Liver (tissue), 9 donors: ENCODE data around the gene LEKR1. TPM values are rescaled to one million over a fixed set of nuclear protein-coding genes. Genes with fewer than 3 reads are reported as not detected.
"Not testable (repeated sequence)": the region's sequence is repeated elsewhere in the genome, so short reads cannot be mapped to it uniquely, and the experiment has no call there.

Experiments used
- DNase-seq: peaks from one replicate; pipeline ENCODE4 v3.0.0-alpha.2; 2017; ENCODE audit warnings: low spot score
- H3K27ac ChIP-seq, 2 donors: one replicate each; pipeline ENCODE4 v1.7.0; 2013; ENCODE audit warnings: inconsistent platforms in 2 of 2, low read length in 2 of 2, control low read depth in 1 of 2, low read depth in 1 of 2, mild to moderate bottlenecking in 1 of 2
- H3K27me3 ChIP-seq, 4 donors: one replicate each; pipeline versions ENCODE4 v1.6.1 to v1.7.0; 2013; ENCODE audit warnings: low read length in 3 of 4, inconsistent platforms in 1 of 4, mild to moderate bottlenecking in 1 of 4, moderate library complexity in 1 of 4; ENCODE audit not compliant: control insufficient read depth in 4 of 4, insufficient read depth in 4 of 4
- H3K36me3 ChIP-seq, 4 donors: one replicate each; pipeline versions ENCODE4 v1.6.1 to v1.7.0; 2013; ENCODE audit warnings: low read length in 3 of 4, mild to moderate bottlenecking in 3 of 4, low read depth in 1 of 4, moderate library complexity in 1 of 4; ENCODE audit not compliant: control insufficient read depth in 4 of 4, insufficient read depth in 3 of 4
- H3K4me1 ChIP-seq, 4 donors: one replicate each; pipeline versions ENCODE4 v1.6.1 to v1.7.0; 2013; ENCODE audit warnings: low read length in 3 of 4, mild to moderate bottlenecking in 3 of 4, moderate library complexity in 1 of 4; ENCODE audit not compliant: control insufficient read depth in 4 of 4, insufficient read depth in 4 of 4
- H3K4me3 ChIP-seq, 3 donors: one replicate each; pipeline versions ENCODE4 v1.6.1 to v1.7.0; 2013; ENCODE audit warnings: low read length in 3 of 3, control low read depth in 1 of 3, low read depth in 1 of 3, mild to moderate bottlenecking in 1 of 3
- H3K9ac ChIP-seq, 2 donors: one replicate each; pipeline ENCODE4 v1.7.0; 2013; ENCODE audit warnings: low read length in 2 of 2, mild to moderate bottlenecking in 2 of 2, moderate library complexity in 2 of 2, control low read depth in 1 of 2, low read depth in 1 of 2
- H3K9me3 ChIP-seq, 4 donors: one replicate each; pipeline versions ENCODE4 v1.6.1 to v1.7.0; 2013; ENCODE audit warnings: low read length in 3 of 4; ENCODE audit not compliant: control insufficient read depth in 4 of 4
- ATF3 ChIP-seq: IDR thresholded peaks from 2 replicates; pipeline ENCODE4 v1.6.1; 2016; ENCODE audit warnings: antibody characterized with exemption
- CTCF ChIP-seq: fragments of 150-350 bp; IDR thresholded peaks from 2 replicates; pipeline ENCODE4 v1.5.1; 2017; ENCODE audit warnings: improper control_type of control experiment, low read depth, low read length; ENCODE audit not compliant: missing input control
- EGR1 ChIP-seq, 2 donors: IDR thresholded peaks; 2 replicates each; pipeline ENCODE4 v1.6.1; 2016 to 2018; ENCODE audit warnings: antibody characterized with exemption in 2 of 2, low read depth in 2 of 2
- FOXA2 ChIP-seq: IDR thresholded peaks from 2 replicates; pipeline ENCODE4 v1.6.1; 2016; ENCODE audit warnings: antibody characterized with exemption
- GABPA ChIP-seq, 2 donors: IDR thresholded peaks in 1 of 2; conservative IDR thresholded peaks in 1 of 2; 2 replicates each; pipeline ENCODE4 v1.6.1; 2016; ENCODE audit warnings: antibody characterized with exemption in 2 of 2, mild to moderate bottlenecking in 1 of 2, moderate library complexity in 1 of 2
- HNF4A ChIP-seq, 2 donors: conservative IDR thresholded peaks; 2 replicates each; pipeline ENCODE4 v1.6.1; 2016; ENCODE audit warnings: antibody characterized with exemption in 2 of 2, mild to moderate bottlenecking in 2 of 2
- HNF4G ChIP-seq: IDR thresholded peaks from 2 replicates; pipeline ENCODE4 v1.6.1; 2016; ENCODE audit warnings: antibody characterized with exemption
- JUND ChIP-seq, 2 donors: IDR thresholded peaks; 2 replicates each; pipeline ENCODE4 v1.6.1; 2016; ENCODE audit warnings: antibody characterized with exemption in 2 of 2
- NR2F2 ChIP-seq: IDR thresholded peaks from 2 replicates; pipeline ENCODE4 v1.6.1; 2016; ENCODE audit warnings: antibody characterized with exemption
- RAD21 ChIP-seq, 2 donors: IDR thresholded peaks; 2 replicates each; pipeline ENCODE4 v1.6.1; 2016; ENCODE audit warnings: antibody characterized with exemption in 2 of 2, mild to moderate bottlenecking in 2 of 2
- RXRA ChIP-seq, 2 donors: IDR thresholded peaks; 2 replicates each; pipeline ENCODE4 v1.6.1; 2017 to 2018; ENCODE audit warnings: antibody characterized with exemption in 2 of 2, mild to moderate bottlenecking in 1 of 2
- SP1 ChIP-seq: IDR thresholded peaks from 2 replicates; pipeline ENCODE4 v1.6.1; 2018; ENCODE audit warnings: antibody characterized with exemption, mild to moderate bottlenecking
- TAF1 ChIP-seq: conservative IDR thresholded peaks from 2 replicates; pipeline ENCODE4 v1.6.1; 2016; ENCODE audit warnings: antibody characterized with exemption, mild to moderate bottlenecking
- YY1 ChIP-seq: IDR thresholded peaks from 2 replicates; pipeline ENCODE4 v1.6.1; 2016; ENCODE audit warnings: antibody characterized with exemption, mild to moderate bottlenecking
- ZBTB33 ChIP-seq: IDR thresholded peaks from 2 replicates; pipeline ENCODE4 v1.6.1; 2016; ENCODE audit warnings: antibody characterized with exemption
- WGBS: extraction: QIAGEN DNeasy Blood & Tissue Kit; methylation state at CpG from one replicate; pipeline ENCODE4 v1.1.7; 2013; 5-methylcytosine and 5-hydroxymethylcytosine counted together
- polyA plus RNA-seq, 2 donors: library from polyadenylated mRNA; stranded (reverse) in 1 of 2; unstranded in 1 of 2; fragments of 200-250 nt in 1 of 2; fragments of >200 nt in 1 of 2; fragmentation: Nextera tagmentation in 1 of 2; extraction: Ambion mirVana in 1 of 2; gene quantifications; one replicate each; pipeline versions ENCODE4 v1.2.1 to v1.2.3, GENCODE V29; 2013 to 2015
- total RNA-seq, 2 donors: library from RNA; depleted of rRNA; stranded (reverse); fragments of >200 nt; gene quantifications; one replicate each; pipeline ENCODE4 v1.2.3, GENCODE V29; 2014
- TF ChIP-seq, protein P1 (sequence below): IDR thresholded peaks from 2 replicates; pipeline ENCODE4 v1.6.1; 2016; ENCODE audit warnings: antibody characterized with exemption
- TF ChIP-seq, protein P2 (sequence below): IDR thresholded peaks from 2 replicates; pipeline ENCODE4 v1.6.1; 2016; ENCODE audit warnings: antibody characterized with exemption, mild to moderate bottlenecking
- donor health status: healthy.
- donor health status: healthy.
- donor health status: healthy.
- donor health status: healthy.
- donor health status: healthy.

Gene LEKR1
- total and polyA plus RNA-seq, 4 donors, result 0.19 to 0.72 (median 0.44) TPM

DNA sequence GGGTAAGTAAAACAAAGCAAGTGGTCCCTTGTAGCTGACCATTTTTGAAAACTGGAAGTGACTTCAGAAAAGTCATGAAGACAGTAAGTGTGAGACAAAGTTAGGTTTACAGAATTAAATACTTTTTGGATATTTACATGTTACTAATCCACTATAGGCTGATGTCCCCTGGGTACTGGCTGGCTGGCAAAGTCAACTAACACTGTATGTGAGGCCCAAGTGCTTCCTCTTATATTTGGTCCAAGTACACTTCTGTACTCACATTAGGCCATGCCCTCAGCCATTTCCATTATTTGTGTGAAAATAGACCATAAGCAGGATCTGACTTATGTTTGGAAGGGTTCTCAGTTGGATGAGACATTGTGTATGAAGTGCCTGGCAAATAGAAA lies 5.5 kb upstream of the LEKR1 start:
- no peak for DNase-seq
- H3K9me3 ChIP-seq, result no peaks in the 10 kb centered on the region
- H3K27ac ChIP-seq, result no peak overlapping the region
- H3K36me3 ChIP-seq, result no peaks in the 10 kb centered on the region
- H3K9ac ChIP-seq, result no peak overlapping the region
- no peak overlapping the region for H3K4me3 ChIP-seq
- TF ChIP-seq FOXA2 (no peak), ATF3 (no peak), ZBTB33 (no peak), NR2F2 (no peak), GABPA (IDR thresholded peaks at IDR 0.05 in 1 of 2, conservative IDR thresholded peaks at IDR 0.05 in 1 of 2) (no peak), HNF4G (no peak), HNF4A (conservative IDR thresholded peaks at IDR 0.05) (no peak), YY1 (no peak), RXRA (IDR thresholded peaks at IDR 0.05) (no peak), CTCF (no peak), JUND (IDR thresholded peaks at IDR 0.05) (no peak), RAD21 (IDR thresholded peaks at IDR 0.05) (no peak), EGR1 (IDR thresholded peaks at IDR 0.05; ENCODE audit: low read depth in 2 of 2) (no peak), TAF1 (no peak), SP1 (no peak)
- TF ChIP-seq, protein P1, sequence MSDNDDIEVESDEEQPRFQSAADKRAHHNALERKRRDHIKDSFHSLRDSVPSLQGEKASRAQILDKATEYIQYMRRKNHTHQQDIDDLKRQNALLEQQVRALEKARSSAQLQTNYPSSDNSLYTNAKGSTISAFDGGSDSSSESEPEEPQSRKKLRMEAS, result no peak
- TF ChIP-seq, protein P2, sequence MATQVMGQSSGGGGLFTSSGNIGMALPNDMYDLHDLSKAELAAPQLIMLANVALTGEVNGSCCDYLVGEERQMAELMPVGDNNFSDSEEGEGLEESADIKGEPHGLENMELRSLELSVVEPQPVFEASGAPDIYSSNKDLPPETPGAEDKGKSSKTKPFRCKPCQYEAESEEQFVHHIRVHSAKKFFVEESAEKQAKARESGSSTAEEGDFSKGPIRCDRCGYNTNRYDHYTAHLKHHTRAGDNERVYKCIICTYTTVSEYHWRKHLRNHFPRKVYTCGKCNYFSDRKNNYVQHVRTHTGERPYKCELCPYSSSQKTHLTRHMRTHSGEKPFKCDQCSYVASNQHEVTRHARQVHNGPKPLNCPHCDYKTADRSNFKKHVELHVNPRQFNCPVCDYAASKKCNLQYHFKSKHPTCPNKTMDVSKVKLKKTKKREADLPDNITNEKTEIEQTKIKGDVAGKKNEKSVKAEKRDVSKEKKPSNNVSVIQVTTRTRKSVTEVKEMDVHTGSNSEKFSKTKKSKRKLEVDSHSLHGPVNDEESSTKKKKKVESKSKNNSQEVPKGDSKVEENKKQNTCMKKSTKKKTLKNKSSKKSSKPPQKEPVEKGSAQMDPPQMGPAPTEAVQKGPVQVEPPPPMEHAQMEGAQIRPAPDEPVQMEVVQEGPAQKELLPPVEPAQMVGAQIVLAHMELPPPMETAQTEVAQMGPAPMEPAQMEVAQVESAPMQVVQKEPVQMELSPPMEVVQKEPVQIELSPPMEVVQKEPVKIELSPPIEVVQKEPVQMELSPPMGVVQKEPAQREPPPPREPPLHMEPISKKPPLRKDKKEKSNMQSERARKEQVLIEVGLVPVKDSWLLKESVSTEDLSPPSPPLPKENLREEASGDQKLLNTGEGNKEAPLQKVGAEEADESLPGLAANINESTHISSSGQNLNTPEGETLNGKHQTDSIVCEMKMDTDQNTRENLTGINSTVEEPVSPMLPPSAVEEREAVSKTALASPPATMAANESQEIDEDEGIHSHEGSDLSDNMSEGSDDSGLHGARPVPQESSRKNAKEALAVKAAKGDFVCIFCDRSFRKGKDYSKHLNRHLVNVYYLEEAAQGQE, result no peak
- peaks cover 0 to 10% (median 2%) of the 10 kb centered on the region in 4 donors for H3K4me1 ChIP-seq
- H3K27me3 ChIP-seq, result no peaks in the 10 kb centered on the region

- not testable (repeated sequence) for H3K4me3 ChIP-seq, H3K27ac ChIP-seq, H3K27me3 ChIP-seq, DNase-seq, H3K9ac ChIP-seq, H3K36me3 ChIP-seq, H3K9me3 ChIP-seq
- peaks cover 0 to 11% (median 2%) of the 10 kb centered on the region in 4 donors for H3K4me1 ChIP-seq
- WGBS, result 98% methylated on average over 32 of the region's 32 CpGs
These were observed 3.4 kb upstream of the LEKR1 start for GRCh38 chr3:156822626-156823260.
